Activated T-cell treated with anti-CD3 and anti-CD28 coated beads, Interleukin-2, amount 50 U/mL, for 1 hour (primary cell): ENCODE results near the gene CAPS.
"Not testable (repeated sequence)": the region's sequence is repeated elsewhere in the genome, so short reads cannot be mapped to it uniquely, and the experiment has no call there.

Experiments
- DNase-seq: peaks from one replicate; pipeline ENCODE4 v3.0.0-alpha.2; 2020

CAPS gene

DNA sequence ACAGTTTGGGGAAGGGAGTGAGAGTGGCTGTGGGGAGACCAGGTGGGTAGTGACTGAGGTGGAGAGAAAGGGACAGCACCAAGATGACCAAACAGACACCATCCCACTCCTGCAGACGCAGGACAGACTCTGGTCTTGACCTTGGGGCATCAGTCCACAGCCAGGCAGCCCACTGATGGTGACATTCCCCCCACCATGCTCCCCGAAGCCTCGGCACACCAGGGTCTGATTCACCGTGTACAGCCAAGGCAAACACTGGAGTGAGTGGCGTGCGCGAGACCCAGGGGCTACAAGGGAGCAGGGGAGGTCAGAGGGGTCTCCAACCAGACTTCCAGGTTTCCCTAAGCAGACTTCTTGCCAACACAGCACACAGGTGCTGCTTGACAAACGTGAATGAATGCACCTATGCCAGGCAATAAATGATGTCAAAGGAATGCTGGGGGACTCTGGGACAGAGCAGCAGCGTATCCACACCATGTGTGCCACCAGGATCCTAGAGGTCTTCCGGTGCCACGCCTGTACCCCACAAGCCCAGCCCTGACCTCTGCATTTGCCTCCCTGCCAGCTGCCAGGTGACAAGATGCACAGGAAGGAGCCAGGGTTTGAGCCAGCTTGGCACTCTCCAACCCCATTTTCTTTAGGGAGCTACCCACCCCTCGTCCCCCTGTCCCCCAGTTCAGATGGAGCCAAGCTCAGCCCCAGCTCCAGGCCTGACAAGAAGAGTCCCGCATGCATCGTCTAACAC is 45.4 kb downstream of the CAPS start:
- DNase-seq, result no peak

DNA sequence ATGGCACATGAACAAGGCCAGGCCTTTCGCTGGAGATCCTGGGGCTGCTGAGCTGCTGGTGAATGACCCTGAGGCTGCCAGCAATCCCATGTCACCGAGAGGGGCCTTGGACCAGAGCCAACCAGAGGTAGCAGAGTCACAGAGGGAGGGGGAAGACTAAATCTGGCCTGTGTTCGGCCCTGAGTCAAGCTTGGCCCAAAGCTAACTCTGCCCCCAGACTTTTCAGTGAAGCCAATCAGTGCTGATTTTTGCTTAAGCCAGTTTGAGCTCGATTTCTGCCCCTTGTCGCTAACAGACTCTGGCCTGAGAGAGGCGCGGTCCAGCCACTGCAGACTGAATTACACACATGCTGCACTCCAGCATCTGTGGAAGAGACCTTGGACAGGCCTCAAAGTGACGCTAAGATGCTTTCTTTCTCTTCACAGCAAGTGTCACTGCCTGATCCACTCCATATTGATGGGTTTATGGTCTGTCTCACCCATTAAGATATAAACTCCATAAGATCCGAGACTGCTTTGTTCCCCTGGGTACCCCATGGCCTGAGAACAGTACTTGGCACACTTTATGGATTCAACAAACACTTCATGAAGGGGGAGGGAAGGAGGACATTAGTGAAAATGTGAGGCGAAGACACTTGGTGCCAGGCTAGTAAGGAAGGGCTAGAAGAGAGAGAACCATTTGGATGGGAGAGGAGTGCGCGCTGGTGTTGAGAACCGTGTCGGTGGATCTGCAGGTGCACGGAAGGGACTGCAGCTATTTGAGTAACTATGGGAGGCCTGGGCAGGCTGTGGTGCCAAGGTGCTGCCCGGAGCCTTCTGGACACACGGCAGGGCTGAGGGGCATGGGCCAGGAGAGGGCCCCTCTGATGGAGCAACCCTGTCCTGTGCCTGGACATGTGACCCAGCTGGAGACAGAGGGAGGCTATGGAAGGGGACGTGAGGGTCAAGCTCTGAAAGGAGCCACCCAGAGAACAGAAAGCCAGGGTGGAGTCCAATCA is 46.2 kb downstream of the CAPS start:
- no peak for DNase-seq

DNA sequence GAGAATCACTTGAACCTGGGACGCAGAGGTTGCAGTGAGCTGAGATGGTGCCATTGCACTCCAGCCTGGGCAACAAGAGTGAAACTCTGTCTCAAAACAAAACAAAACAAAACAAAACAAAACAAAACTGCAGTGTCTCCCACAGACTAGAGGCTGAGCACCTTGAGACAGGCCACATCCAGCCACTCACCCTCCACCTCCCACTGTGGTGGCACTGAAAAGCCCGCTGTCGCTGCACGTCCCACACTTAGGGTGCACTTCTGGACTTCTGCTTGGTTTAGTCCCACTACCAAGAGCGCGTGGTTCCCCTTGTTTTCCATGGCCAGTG is 47.6 kb downstream of the CAPS start:
- not testable (repeated sequence) for DNase-seq

- peak; percentile 69 for DNase-seq
These were observed 48.2 kb downstream of the CAPS start for GRCh38 chr19:5961969-5962945.

GRCh38 chr19:5963259-5963658 is 49.2 kb downstream of the CAPS start:
- not testable (repeated sequence) for DNase-seq

GRCh38 chr19:5963855-5964254 is 49.8 kb downstream of the CAPS start:
- no peak for DNase-seq

DNA sequence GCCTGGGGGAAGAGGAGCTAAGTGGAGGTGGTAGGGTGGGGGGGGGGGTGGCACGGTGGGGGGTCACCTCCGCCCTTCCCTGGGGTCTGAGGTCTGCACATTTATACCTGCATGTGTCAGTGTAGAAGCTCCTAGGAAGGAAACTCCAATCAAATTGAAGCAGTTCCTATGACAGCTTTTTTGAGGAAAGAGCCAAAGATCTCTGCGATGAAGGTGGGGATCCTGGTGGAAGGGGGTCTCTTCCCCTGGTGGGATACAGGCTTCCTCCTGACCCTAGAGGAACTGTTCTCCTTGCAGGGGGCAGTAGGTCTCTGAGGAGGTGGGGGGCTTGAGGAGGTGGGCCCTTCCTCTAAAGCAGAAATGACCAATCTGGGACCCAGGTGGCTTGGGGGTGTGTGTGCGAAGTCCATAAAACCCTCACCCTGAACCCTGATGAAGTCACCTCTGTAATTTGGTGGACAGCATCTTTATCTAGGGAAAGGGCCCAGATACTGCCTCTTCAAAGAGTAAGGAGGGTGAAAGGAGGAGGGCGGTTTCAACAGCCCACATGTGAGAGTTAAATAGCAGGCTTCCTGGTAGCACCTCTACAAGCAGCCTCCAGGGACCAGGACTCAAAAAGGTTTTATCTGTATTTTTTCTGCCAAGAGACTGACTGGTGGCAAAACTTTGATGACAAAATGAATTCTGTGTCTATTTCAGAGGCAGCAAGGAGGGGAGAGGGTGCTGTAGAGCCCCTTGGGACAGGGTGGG is 50.9 kb downstream of the CAPS start:
- DNase-seq, result no peak
